Left cardiac atrium (tissue), 4 donors: Measurements from ENCODE around the gene PNMA3. TPM values are rescaled to one million over a fixed set of nuclear protein-coding genes. Genes with fewer than 3 reads are reported as not detected.
"Not testable (repeated sequence)": the region's sequence is repeated elsewhere in the genome, so short reads cannot be mapped to it uniquely, and the experiment has no call there.

Experiments used
- ATAC-seq, 2 donors: fragments of 200-7000 bp; cut with Tn5 transposase; one replicate each; pipeline ENCODE4 v1.9.1; 2020; ENCODE audit warnings: mild to moderate bottlenecking in 2 of 2, moderate library complexity in 2 of 2
- DNase-seq: peaks from one replicate; pipeline ENCODE4 v3.0.0-alpha.2; 2020
- intact Hi-C, 2 donors: fragments of 100-400 bp; cut with DNase I; formaldehyde crosslinking; loops; one replicate each; pipeline versions ENCODE4 v1.14.1 to v1.15.1; 2022 to 2023
- total RNA-seq, 2 donors: library from RNA; stranded (reverse); fragmentation: NEBNext Ultra II Directional; extraction: Animal tissue kit (Norgen Biotek cat#: 25700); gene quantifications; one replicate each; pipeline ENCODE4 v1.2.1, GENCODE V29; 2021
- donor health status: DM: no; HTN: yes; CAD: no.
- donor health status: DM: no; HTN: yes; CAD: no; lungs with severe emphysema.
- donor health status: DM: yes; HTN: yes; CAD: no.
- donor health status: Dilated cardiomyopathy.

Gene PNMA3
- total RNA-seq, 2 donors from 2014 or later = 0.71 to 1.9 TPM

DNA sequence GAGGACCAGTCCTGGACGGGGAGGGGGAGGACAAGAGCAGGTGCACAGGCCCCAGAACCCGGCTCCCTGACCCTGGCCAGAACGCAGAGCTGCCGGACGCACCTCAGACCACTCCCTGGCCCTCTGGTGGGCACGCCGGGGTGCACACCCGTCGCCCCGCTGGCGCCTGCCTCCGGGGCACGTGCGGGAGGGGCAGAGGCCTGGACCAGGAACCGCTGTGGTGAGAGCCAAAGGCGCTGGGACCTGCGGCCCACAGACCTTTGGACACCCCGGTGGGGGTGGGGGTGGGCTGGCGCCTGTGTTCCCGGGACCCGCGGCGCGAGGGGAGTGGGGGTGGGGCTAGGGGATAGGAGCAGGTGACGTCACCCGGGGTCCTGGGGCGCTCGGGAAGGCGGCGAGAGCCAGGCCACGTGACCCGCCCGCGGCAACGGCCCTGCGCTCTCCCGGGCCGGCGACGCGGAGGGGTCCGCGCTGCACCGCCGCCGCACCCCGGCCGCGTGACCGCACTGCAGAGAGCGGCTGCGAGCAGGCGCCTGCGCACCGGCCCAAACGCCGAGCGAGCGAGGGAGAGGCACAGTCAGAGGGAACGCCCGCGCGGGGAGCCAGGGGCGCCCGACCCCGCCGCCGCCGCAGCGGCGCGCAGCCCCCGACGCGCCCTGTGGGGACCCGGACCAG is 15.8 kb downstream of the PNMA3 start, which contains the start of gene PNMA6A:
PNMA6A (plus strand) TSS at position 546 of the 675 bp plus-strand sequence. CDS start 609 bp downstream, outside the sequence.
- peak; percentile 83 to 86 for ATAC-seq
- intact Hi-C loops, DNase-seq: not testable (repeated sequence)

DNA sequence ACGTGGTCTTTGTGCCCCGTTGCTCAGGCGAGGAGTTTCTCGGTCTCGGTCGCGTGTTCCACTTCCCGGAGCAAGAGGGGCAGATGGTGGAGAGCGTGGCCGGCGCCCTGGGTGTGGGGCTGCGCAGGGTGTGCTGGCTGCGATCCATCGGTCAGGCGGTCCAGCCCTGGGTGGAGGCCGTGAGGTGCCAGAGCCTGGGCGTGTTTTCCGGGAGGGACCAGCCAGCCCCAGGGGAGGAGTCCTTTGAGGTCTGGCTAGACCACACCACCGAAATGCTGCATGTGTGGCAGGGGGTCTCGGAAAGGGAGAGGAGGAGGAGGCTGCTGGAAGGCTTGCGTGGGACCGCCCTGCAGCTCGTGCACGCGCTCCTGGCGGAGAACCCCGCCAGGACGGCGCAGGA is 17.1 kb downstream of the PNMA3 start:
- intact Hi-C loops, DNase-seq, ATAC-seq: not testable (repeated sequence)

DNA sequence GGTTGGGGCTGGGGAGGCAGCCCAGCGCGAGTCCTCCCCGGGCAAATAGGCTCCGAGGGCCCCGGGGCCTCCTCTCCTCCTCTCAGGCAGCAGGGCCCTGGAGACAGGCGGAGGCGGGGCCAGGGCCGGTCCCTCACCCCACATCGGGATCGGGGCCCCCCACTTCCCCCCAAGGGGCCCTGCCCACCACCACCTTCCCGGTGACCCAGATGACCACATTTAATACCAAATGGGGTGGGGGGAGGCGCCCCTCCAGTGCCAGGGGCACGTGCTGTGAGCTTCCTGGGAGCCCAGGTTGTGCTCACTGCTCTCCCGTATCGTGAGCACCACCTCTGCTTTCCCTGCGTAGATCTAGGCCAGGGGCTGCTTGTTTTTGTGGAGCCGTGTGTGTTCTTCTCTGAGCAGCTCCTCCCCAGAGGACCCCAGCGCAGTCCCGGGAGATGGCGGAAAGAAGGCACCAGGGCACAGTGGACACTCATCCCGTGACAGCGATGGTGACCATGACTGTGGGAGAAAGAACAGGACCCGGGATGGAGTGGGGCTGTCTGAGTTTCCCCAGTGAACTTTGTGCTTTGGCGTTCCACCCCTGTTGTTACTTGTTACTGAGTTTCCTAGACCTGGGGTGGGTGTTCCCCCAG is 18.1 kb downstream of the PNMA3 start:
- intact Hi-C loops = no loop called here
- ATAC-seq = no peak
- DNase-seq = no peak

DNA sequence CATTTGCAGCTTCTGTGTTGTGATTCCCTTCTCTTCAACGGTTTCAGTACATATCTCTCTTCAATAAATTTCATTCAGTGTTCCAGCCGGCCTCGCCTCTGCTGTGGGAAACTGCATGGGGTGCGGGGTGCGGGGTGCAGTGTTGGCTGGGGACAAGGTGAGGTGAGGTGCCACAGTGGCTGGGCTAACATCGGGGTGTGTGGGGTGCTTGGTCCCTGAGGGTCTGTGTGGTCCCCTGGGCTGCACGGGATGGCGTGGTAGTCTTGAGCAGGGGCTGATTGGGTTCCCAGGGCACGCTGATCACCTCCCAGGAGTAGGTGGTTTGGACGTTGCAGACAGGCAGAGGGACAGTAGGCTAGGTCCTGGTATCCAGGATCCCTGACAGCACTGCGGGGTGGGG is 18.7 kb downstream of the PNMA3 start:
- DNase-seq = no peak

DNA sequence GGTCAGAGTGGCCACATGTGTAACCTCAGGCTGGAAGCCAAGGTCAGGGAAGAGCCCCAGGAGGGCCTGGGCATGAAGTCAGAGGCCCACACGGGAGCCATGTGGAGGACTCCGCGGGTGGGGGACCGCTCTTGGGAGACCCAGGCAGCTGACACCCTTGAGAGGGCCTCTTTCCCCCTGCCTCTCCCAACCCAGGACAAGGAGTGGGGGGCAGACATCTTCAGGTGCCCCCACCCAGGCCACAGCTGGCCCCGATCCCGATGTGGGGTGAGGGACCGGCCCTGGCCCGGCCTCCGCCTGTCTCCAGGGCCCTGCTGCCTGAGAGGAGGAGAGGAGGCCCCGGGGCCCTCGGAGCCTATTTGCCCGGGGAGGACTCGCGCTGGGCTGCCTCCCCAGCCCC is 19.1 kb downstream of the PNMA3 start:
- ATAC-seq = no peak
- intact Hi-C loops = no loop called here
- DNase-seq = no peak

More for the DNA sequence above, 18.7 kb downstream of the PNMA3 start:
- no peak for ATAC-seq
- intact Hi-C loops = no loop called here

GRCh38 chrX:153077437-153078135 is 21.3 kb downstream of the PNMA3 start:
- DNase-seq, intact Hi-C loops: not testable (repeated sequence)
- peak; percentile 81 to 88 for ATAC-seq

- DNase-seq, intact Hi-C loops, ATAC-seq: not testable (repeated sequence)
Measured at GRCh38 chrX:153083238-153083923, 27.1 kb downstream of the PNMA3 start.

GRCh38 chrX:153102418-153102817 is 46.1 kb downstream of the PNMA3 start:
- no peak for DNase-seq
- no peak for ATAC-seq
- intact Hi-C loops = no loop called here

GRCh38 chrX:153104959-153105358 is 48.7 kb downstream of the PNMA3 start:
- intact Hi-C loops, ATAC-seq, DNase-seq: not testable (repeated sequence)

DNA sequence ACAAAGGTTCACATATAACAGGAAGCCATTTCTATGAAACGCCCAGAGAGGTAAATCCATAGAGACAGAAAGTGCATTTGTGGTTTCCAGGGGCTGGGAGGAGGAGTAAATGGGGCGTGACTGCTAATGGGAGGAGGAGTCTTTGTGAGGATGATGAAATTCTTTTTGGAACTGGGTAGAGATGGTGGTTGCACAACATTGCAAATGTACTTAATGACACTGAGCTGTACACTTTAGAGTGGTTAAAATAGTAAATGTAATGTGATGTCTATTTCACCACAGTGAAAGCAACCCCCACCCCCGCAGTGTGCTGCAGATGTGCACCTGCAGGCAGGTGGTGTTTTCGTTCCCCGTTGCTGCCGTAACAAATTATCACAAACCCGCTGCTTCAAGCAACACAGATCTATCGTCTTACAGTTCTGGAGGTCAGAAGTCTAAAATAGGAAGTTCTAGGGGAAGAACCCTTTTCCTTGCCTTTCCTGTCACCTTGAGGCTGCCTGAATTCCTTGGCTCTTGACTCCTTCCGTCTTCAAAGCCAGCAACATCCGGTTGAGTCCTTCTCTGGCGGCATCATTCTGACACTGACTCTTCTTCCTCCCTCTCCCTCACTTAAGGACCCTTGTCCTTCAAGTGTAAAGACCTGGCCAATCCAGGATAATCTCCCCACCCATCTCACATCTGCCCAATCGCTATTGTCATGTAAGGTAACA is 50.0 kb downstream of the PNMA3 start:
- DNase-seq, intact Hi-C loops: not testable (repeated sequence)
- ATAC-seq = peak in 1 of 2 donors; percentile 70

Other genes starting within 250 kb of the PNMA3 start
- 10 to 100 TPM; 20.3 to 24.5 TPM for gene CETN2, start 225.7 kb upstream of the PNMA3 start, total RNA-seq
- gene NSDHL, start 225.4 kb upstream of the PNMA3 start, total RNA-seq = 10 to 100 TPM; 21.4 to 27.0 TPM
- 1 to 10 TPM; 1.7 to 3.2 TPM for gene ZNF185, start 158.4 kb upstream of the PNMA3 start, total RNA-seq
- under 1 TPM in 1 of 2 donors, not detected in 1; 0.06 TPM for gene PNMA5, start 62.4 kb upstream of the PNMA3 start, total RNA-seq
- gene PNMA6A, start 16.0 kb downstream of the PNMA3 start, total RNA-seq = 1 to 10 TPM; 1.6 to 2.1 TPM
- gene MAGEA1, start 122.8 kb downstream of the PNMA3 start, total RNA-seq = not detected